GM19099 (cell line): ENCODE results near the gene SMS.

ENCODE experiments used
- POLR2A ChIP-seq: IDR thresholded peaks from 3 replicates; pipeline ENCODE4 v1.6.1; 2011; ENCODE audit warnings: low read depth; ENCODE audit not compliant: insufficient read length; ENCODE audit errors: extremely low read depth

Gene SMS

GRCh38 chrX:21968333-21968732 is 27.8 kb downstream of the SMS start:
- TF ChIP-seq POLR2A: no peak

- TF ChIP-seq POLR2A: no peak
Measured at GRCh38 chrX:21970326-21970725, 29.8 kb downstream of the SMS start.

DNA sequence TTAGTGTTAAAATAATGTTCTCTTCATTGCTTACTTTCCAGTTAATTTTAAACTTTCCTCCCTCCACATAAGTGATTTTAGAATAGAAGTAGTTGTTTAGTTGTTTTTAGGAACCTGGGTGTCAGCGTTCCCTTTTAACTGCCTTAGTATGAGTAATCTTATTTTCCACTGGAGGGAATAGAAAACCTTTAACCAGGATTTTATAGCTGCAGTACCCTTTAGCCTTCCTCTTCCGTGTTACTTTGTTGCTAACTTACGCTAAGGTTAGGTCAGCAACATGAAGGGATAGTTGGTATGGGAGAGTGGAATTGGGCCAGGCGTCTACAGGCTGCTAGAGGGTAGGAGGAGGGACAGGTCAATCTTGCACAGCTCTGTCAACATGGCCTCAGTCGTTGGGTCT is 31.5 kb downstream of the SMS start:
- no peak for TF ChIP-seq POLR2A

GRCh38 chrX:21972721-21973120 is 32.2 kb downstream of the SMS start:
- TF ChIP-seq POLR2A: no peak

GRCh38 chrX:21973321-21974010 is 33.0 kb downstream of the SMS start:
- TF ChIP-seq POLR2A: no peak

DNA sequence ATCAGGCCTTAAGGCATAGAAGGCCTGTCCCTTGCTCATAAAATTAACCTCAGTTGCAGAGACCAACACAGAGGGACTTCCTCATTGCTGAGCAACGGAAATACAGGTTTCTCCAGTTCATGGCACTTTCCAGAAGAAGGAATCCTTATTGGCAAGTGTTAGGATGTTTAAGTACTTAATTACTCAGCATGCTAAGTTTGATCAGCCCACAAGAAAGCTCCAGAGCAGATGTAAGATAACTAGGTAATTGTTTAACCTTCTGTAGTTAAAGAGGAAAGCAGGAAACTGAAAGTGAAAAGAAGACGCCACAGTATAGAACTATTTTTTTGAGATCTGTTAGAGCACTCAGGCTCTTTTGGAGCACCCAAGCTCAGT is 33.5 kb downstream of the SMS start:
- TF ChIP-seq POLR2A: no peak

- no peak for TF ChIP-seq POLR2A
Measured at GRCh38 chrX:21975242-21975641, 34.7 kb downstream of the SMS start.

- no peak for TF ChIP-seq POLR2A
Measured at GRCh38 chrX:21975812-21976211, 35.3 kb downstream of the SMS start.

DNA sequence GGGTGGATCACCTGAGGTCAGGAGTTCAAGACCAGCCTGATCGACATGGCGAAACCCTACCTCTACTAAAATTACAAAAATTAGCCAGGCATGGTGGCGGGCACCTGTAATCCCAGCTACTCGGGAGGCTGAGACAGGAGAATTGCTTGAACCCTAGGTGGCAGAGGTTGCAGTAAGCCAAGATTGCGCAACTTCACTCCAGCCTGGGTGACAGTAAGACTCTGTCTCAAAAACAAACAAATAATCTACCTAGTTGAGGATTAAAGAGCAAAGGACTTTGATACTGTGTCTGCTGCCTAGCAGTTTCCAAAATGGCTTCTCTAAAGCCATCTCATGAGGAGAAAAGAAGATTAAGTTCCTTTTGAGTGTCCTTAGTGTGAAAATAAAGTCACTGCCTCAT is 37.8 kb downstream of the SMS start:
- TF ChIP-seq POLR2A: no peak

- no peak for TF ChIP-seq POLR2A
Measured at GRCh38 chrX:21982311-21982710, 41.8 kb downstream of the SMS start.

- no peak for TF ChIP-seq POLR2A
Measured at GRCh38 chrX:21985332-21985777, 44.8 kb downstream of the SMS start.

GRCh38 chrX:21986596-21986995 is 46.1 kb downstream of the SMS start:
- no peak for TF ChIP-seq POLR2A

DNA sequence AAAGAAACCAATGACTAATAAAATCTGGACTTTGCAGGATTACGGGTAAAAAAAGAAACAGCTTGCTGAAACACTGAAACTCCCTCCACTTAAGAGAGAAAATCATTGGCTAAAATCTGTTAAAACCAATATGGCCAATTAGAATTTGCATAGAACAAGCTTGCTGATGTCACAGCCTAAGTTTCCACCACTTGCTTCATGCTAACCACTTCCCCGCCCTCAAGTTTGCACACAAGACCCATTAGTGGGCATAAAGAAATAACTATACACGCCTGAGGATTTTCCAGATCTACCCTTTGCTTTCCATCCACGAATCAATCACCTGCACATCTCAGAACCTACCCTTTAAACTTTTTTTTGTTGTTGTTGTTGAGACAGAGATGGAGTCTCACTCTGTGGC is 48.9 kb downstream of the SMS start:
- TF ChIP-seq POLR2A: no peak

- TF ChIP-seq POLR2A: no peak
Measured at GRCh38 chrX:21990832-21991231, 50.3 kb downstream of the SMS start.

DNA sequence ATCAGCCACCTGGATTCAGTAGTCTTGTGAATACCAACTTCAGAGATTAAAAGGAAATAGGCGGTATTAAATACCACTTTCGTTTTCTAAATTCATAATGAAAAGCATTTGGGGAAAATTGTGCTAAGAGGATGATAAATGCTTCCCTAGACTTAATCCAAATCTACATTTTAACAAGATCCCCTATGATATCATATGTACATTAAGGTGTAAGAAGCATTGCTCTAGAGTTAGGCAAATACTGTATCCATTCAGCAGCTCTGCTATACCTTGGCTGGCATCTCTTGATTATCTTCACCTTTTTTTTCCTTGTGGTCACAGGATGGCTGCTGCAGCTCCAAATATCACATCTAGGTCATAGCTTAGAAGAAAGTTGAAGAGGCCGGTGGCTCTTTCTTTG is 51.0 kb downstream of the SMS start:
- TF ChIP-seq POLR2A: no peak

DNA sequence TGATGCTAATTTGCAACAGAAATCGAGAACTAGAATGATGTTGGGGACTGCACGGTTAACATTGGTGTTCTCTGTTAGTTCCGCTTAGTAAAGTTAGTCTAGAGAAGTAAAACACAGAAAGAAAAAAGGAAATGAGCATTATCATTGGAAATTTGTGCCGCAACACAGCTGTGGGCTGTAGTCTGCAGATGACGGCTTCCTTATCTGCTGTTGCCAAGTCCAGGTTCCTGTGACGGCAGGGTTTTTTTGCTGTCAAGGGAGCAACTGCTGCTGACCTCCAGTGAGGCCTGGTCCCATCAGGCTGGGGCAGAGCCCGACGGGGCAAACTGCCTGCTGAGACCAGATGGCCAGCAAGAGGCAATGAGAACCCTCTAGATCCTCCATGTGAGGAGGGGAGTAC is 52.8 kb downstream of the SMS start:
- peak; percentile 19 for TF ChIP-seq POLR2A

- no peak for TF ChIP-seq POLR2A
Measured at GRCh38 chrX:21996872-21997455, 56.5 kb downstream of the SMS start.
